Panc1 (cell line): Measurements from ENCODE around the gene MPPED2. TPM values are rescaled to one million over a fixed set of nuclear protein-coding genes. Genes with fewer than 3 reads are reported as not detected.

Experiments
- ATAC-seq: fragments of 200-7000 bp; cut with Tn5 transposase; 2 replicates; pipeline ENCODE4 v1.9.1; 2020; ENCODE audit warnings: mild to moderate bottlenecking, moderate library complexity
- BruUV-seq: library from RNA; stranded (reverse); fragments of 400-500 nt; replicated peaks from 2 replicates; lab custom pipeline; 2021; lab: Mats Ljungman, UMichigan
- CTCF ChIA-PET: fragments of 300-600 bp; sonication (Branson Sonifier 250); formaldehyde crosslinking; loops from one replicate; lab custom pipeline; 2022; ENCODE audit warnings: antibody characterized with exemption; lab: Charles Lee
- POLR2A ChIA-PET: fragments of 300-600 bp; sonication (Branson Sonifier 250); formaldehyde crosslinking; loops from one replicate; lab custom pipeline; 2022; ENCODE audit warnings: antibody characterized with exemption; lab: Charles Lee
- DNase-seq: peaks from one replicate; pipeline ENCODE4 v3.0.0-alpha.2; 2010; ENCODE audit warnings: low read depth, low spot score
- H3K27ac ChIP-seq: 2 replicates; pipeline ENCODE4 v1.5.1; 2011; ENCODE audit warnings: mild to moderate bottlenecking, low read length, inconsistent platforms
- H3K27me3 ChIP-seq: fragments of 200-500 bp; sonication (Bioruptor generic); 2 replicates; pipeline ENCODE4 v1.6.0; 2014; ENCODE audit warnings: low read length, inconsistent platforms; ENCODE audit not compliant: control insufficient read depth, insufficient read depth
- H3K36me3 ChIP-seq: fragments of 200-500 bp; sonication (Bioruptor generic); 2 replicates; pipeline ENCODE4 v1.5.1; 2014; ENCODE audit warnings: inconsistent platforms, mild to moderate bottlenecking, low read length, moderate library complexity; ENCODE audit not compliant: control insufficient read depth, insufficient read depth
- H3K4me1 ChIP-seq: 2 replicates; pipeline ENCODE4 v1.5.1; 2011; ENCODE audit warnings: inconsistent platforms, mild to moderate bottlenecking, low read length, moderate library complexity; ENCODE audit not compliant: control insufficient read depth, insufficient read depth
- H3K4me3 ChIP-seq, 2 experiments: 2 replicates each; pipeline ENCODE4 v1.5.1; 2011 to 2012; ENCODE audit warnings: low read depth in 2 of 2, low read length in 2 of 2, mild to moderate bottlenecking in 2 of 2, inconsistent platforms in 1 of 2, moderate library complexity in 1 of 2
- H3K9me3 ChIP-seq: fragments of 200-500 bp; sonication (Bioruptor generic); 2 replicates; pipeline ENCODE4 v1.5.1; 2014; ENCODE audit warnings: low read depth, mild to moderate bottlenecking, inconsistent platforms, low read length, moderate library complexity; ENCODE audit not compliant: control insufficient read depth, insufficient read depth
- POLR2AphosphoS5 ChIP-seq: IDR thresholded peaks from 2 replicates; pipeline ENCODE4 v1.6.1; 2012; ENCODE audit warnings: mild to moderate bottlenecking, low read depth, low read length, moderate library complexity
- TCF7L2 ChIP-seq: IDR thresholded peaks from 2 replicates; pipeline ENCODE4 v1.6.1; 2011; ENCODE audit warnings: mild to moderate bottlenecking, low read depth, low read length, inconsistent platforms
- in situ Hi-C: cut with HindIII; loops from 2 replicates; pipeline ENCODE4 v1.10.0; 2016; ENCODE audit warnings: low sequenced_read_pairs, low pct_unique_long_range_greater_than_20kb
- intact Hi-C: fragments of 100-400 bp; cut with micrococcal nuclease; formaldehyde crosslinking; loops from one replicate; pipeline ENCODE4 v1.10.0; 2022; ENCODE audit not compliant: unreplicated experiment
- total RNA-seq: library from RNA; stranded (reverse); gene quantifications from one replicate; pipeline ENCODE4 v1.2.1, GENCODE V29; 2021; ENCODE audit not compliant: unreplicated experiment
- TF ChIP-seq, protein P1 (sequence below), 2 experiments: IDR thresholded peaks; 2 replicates each; pipeline ENCODE4 v1.6.1; 2011 to 2012; ENCODE audit warnings: low read depth in 2 of 2, control low read depth in 1 of 2, low read length in 1 of 2, mild to moderate bottlenecking in 1 of 2, moderate library complexity in 1 of 2; ENCODE audit not compliant: insufficient read depth in 1 of 2
- TF ChIP-seq, protein P2 (sequence below): fragments of 450-650 bp; IDR thresholded peaks from 2 replicates; pipeline ENCODE4 v1.5.1; 2017; ENCODE audit warnings: mild to moderate bottlenecking

MPPED2 gene
- total RNA-seq, 1 experiment from 2014 or later: not detected

DNA sequence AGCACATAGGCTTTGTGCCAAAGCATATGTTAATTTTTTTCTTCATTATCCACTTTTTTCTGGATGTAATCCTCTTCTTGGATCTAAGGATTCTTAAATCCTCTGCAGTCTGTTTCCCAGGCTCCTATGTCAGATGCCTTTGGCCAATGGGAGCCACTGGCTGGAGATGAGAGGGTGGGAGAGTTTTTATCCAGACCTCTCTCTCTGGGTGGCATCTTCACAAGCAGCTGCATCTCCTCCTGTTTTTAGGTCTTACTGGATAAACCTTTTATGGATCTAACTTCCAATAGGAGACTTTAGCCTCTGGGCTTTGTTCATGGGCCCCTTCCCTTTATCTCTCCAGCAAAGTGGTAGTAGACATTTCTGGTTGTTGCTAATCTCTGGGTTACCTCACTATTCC is 22.4 kb upstream of the MPPED2 start:
- Histone ChIP-seq H3K27me3 (no peaks in the 10 kb centered on the region), H3K27ac (no peak overlapping the region), H3K36me3 (no peaks in the 10 kb centered on the region), H3K4me3 (no peak overlapping the region), H3K4me1 (no peaks in the 10 kb centered on the region), H3K9me3 (no peaks in the 10 kb centered on the region)
- DNase-seq (no peak), ATAC-seq (no peak)
- ChIA-PET CTCF (no interaction called here), POLR2A (no interaction called here)
- in situ Hi-C loops: no loop called here
- TF ChIP-seq, protein P1, sequence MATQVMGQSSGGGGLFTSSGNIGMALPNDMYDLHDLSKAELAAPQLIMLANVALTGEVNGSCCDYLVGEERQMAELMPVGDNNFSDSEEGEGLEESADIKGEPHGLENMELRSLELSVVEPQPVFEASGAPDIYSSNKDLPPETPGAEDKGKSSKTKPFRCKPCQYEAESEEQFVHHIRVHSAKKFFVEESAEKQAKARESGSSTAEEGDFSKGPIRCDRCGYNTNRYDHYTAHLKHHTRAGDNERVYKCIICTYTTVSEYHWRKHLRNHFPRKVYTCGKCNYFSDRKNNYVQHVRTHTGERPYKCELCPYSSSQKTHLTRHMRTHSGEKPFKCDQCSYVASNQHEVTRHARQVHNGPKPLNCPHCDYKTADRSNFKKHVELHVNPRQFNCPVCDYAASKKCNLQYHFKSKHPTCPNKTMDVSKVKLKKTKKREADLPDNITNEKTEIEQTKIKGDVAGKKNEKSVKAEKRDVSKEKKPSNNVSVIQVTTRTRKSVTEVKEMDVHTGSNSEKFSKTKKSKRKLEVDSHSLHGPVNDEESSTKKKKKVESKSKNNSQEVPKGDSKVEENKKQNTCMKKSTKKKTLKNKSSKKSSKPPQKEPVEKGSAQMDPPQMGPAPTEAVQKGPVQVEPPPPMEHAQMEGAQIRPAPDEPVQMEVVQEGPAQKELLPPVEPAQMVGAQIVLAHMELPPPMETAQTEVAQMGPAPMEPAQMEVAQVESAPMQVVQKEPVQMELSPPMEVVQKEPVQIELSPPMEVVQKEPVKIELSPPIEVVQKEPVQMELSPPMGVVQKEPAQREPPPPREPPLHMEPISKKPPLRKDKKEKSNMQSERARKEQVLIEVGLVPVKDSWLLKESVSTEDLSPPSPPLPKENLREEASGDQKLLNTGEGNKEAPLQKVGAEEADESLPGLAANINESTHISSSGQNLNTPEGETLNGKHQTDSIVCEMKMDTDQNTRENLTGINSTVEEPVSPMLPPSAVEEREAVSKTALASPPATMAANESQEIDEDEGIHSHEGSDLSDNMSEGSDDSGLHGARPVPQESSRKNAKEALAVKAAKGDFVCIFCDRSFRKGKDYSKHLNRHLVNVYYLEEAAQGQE (IDR thresholded peaks at IDR 0.05; ENCODE audit: insufficient read depth in 1 of 2, low read depth in 2 of 2, low read length in 1 of 2): no peak
- no peak for TF ChIP-seq POLR2AphosphoS5
- TF ChIP-seq, protein P2, sequence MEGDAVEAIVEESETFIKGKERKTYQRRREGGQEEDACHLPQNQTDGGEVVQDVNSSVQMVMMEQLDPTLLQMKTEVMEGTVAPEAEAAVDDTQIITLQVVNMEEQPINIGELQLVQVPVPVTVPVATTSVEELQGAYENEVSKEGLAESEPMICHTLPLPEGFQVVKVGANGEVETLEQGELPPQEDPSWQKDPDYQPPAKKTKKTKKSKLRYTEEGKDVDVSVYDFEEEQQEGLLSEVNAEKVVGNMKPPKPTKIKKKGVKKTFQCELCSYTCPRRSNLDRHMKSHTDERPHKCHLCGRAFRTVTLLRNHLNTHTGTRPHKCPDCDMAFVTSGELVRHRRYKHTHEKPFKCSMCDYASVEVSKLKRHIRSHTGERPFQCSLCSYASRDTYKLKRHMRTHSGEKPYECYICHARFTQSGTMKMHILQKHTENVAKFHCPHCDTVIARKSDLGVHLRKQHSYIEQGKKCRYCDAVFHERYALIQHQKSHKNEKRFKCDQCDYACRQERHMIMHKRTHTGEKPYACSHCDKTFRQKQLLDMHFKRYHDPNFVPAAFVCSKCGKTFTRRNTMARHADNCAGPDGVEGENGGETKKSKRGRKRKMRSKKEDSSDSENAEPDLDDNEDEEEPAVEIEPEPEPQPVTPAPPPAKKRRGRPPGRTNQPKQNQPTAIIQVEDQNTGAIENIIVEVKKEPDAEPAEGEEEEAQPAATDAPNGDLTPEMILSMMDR: no peak
- intact Hi-C loops: no loop called here
- no TSS peak for BruUV-seq

DNA sequence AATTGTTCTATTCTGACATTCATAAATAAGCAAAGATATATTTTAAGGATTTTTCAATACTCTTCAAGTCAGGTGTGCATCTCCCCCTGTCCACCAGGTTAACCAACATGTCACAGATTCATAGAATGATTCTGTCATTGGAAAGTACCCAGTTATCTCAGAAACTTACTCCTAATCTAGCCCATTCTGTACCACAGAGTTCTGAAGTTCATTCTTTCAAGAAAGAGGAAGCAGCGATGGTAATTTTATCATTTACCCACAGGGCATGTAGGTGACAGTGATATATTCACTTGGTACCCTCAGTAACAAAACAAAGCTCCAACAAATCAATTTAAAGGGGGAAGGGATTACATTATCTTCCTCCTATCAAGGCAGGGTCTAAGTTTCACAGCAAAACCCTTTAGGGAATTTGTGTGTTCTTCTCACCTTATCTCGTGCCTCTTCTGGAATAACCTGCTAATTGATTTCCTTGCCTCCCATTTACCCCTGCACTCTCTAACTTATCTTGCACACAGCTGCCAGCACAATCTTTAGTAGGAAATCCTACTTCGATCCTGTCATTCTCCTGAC is 19.0 kb upstream of the MPPED2 start:
- Histone ChIP-seq H3K27ac (no peak overlapping the region), H3K4me3 (no peak overlapping the region), H3K27me3 (no peaks in the 10 kb centered on the region), H3K4me1 (no peaks in the 10 kb centered on the region), H3K9me3 (no peaks in the 10 kb centered on the region), H3K36me3 (no peaks in the 10 kb centered on the region)
- no peak for DNase-seq
- ATAC-seq: no peak
- BruUV-seq: no TSS peak
- intact Hi-C loops: no loop called here
- POLR2A ChIA-PET: no interaction called here
- TF ChIP-seq, protein P2: no peak
- TF ChIP-seq POLR2AphosphoS5 (no peak), TCF7L2 (no peak)
- TF ChIP-seq, protein P1 (IDR thresholded peaks at IDR 0.05; ENCODE audit: insufficient read depth in 1 of 2, low read depth in 2 of 2, low read length in 1 of 2): no peak
- in situ Hi-C loops: no loop called here
- CTCF ChIA-PET: no interaction called here
